HepG2 (cell line): ENCODE data around the gene C1R. TPM values are rescaled to one million over a fixed set of nuclear protein-coding genes. Genes with fewer than 3 reads are reported as not detected.

Experiments used
- AGO1 ChIP-seq: fragments of 200-400 bp; formaldehyde crosslinking; IDR thresholded peaks from 2 replicates; pipeline ENCODE4 v1.6.1; 2017; ENCODE audit warnings: mild to moderate bottlenecking, low read depth, low read length, moderate library complexity; ENCODE audit not compliant: poor library complexity, severe bottlenecking
- CBFB ChIP-seq: sonication (generic); formaldehyde crosslinking; IDR thresholded peaks from 2 replicates; pipeline ENCODE4 v1.4.0; 2020; ENCODE audit warnings: missing genetic modification reagents
- FOSL2 ChIP-seq: sonication (generic); formaldehyde crosslinking; IDR thresholded peaks from 2 replicates; pipeline ENCODE4 v1.4.0; 2020; ENCODE audit warnings: missing genetic modification reagents
- HNF4G ChIP-seq, 2 experiments: sonication (generic) in 1 of 2; formaldehyde crosslinking in 1 of 2; IDR thresholded peaks; 2 replicates each; pipeline versions ENCODE4 v1.4.0 to v1.6.1; 2011 to 2020; ENCODE audit warnings: borderline replicate concordance in 2 of 2, low read depth in 2 of 2, mild to moderate bottlenecking in 2 of 2, low read length in 1 of 2, missing genetic modification reagents in 1 of 2, moderate library complexity in 1 of 2
- KDM5B ChIP-seq: sonication (generic); formaldehyde crosslinking; IDR thresholded peaks from 2 replicates; pipeline ENCODE4 v1.4.0; 2020; ENCODE audit warnings: missing genetic modification reagents, mild to moderate bottlenecking, borderline replicate concordance
- STAG1 ChIP-seq: sonication (generic); formaldehyde crosslinking; IDR thresholded peaks from 2 replicates; pipeline ENCODE4 v1.4.0; 2020; ENCODE audit warnings: missing genetic modification reagents
- STAT5B ChIP-seq: sonication (generic); formaldehyde crosslinking; IDR thresholded peaks from 2 replicates; pipeline ENCODE4 v1.4.0; 2020; ENCODE audit warnings: missing genetic modification reagents
- ZKSCAN8 ChIP-seq: IDR thresholded peaks from 2 replicates; pipeline ENCODE4 v1.6.1; 2016; ENCODE audit warnings: borderline replicate concordance, missing genetic modification reagents, missing compliant biosample characterization
- ZNF350 ChIP-seq: sonication (generic); formaldehyde crosslinking; IDR thresholded peaks from 2 replicates; pipeline ENCODE4 v1.4.0; 2020; ENCODE audit warnings: mild to moderate bottlenecking, low read depth, missing genetic modification reagents, borderline replicate concordance
- ZNF543 ChIP-seq: sonication (generic); formaldehyde crosslinking; IDR thresholded peaks from 2 replicates; pipeline ENCODE4 v1.4.0; 2020; ENCODE audit warnings: mild to moderate bottlenecking, missing genetic modification reagents
- ZNF546 ChIP-seq: sonication (generic); formaldehyde crosslinking; conservative IDR thresholded peaks from 2 replicates; pipeline ENCODE4 v1.8.1; 2023; ENCODE audit warnings: mild to moderate bottlenecking, missing genetic modification reagents
- ZNF777 ChIP-seq: sonication (generic); formaldehyde crosslinking; IDR thresholded peaks from 2 replicates; pipeline ENCODE4 v1.4.0; 2020; ENCODE audit warnings: missing genetic modification reagents
- polyA plus RNA-seq, 8 experiments: library from polyadenylated mRNA; depleted of rRNA in 3 of 8; stranded (reverse) in 7 of 8; unstranded in 1 of 8; fragments of >200 nt; fragmentation: Illumina TruSeq in 4 of 8; extraction: Trizol in 4 of 8; gene quantifications; 2 replicates each; pipeline versions ENCODE4 v1.2.1 to v1.2.3, GENCODE V29; 2011 to 2016; ENCODE audit warnings: low read depth in 4 of 8, missing spikeins in 1 of 8, mixed read lengths in 1 of 8; ENCODE audit not compliant: insufficient read depth in 1 of 8
- total RNA-seq, 5 experiments: library from RNA; depleted of rRNA; stranded (reverse); fragments of >200 nt; fragmentation: Illumina TruSeq; extraction: Trizol; gene quantifications; 2 replicates each; pipeline ENCODE4 v1.2.3, GENCODE V29; 2016; ENCODE audit warnings: low read depth in 1 of 5
- TF ChIP-seq, protein P1 (sequence below): sonication (generic); formaldehyde crosslinking; IDR thresholded peaks from 2 replicates; pipeline ENCODE4 v1.4.0; 2020; ENCODE audit warnings: mild to moderate bottlenecking, missing genetic modification reagents
- TF ChIP-seq, protein P2 (sequence below): sonication (generic); formaldehyde crosslinking; IDR thresholded peaks from 2 replicates; pipeline ENCODE4 v1.8.0; 2023; ENCODE audit warnings: mild to moderate bottlenecking, missing genetic modification reagents
- TF ChIP-seq, protein P3 (sequence below): IDR thresholded peaks from 2 replicates; pipeline ENCODE4 v1.6.1; 2016; ENCODE audit warnings: low read depth, missing genetic modification reagents, missing compliant biosample characterization

C1R gene
- total and polyA plus RNA-seq, 2 of the 13 experiments (the other 11 are each of a cell fraction or from before 2014, with no cell fraction given), result 3.5 to 6.5 TPM

DNA sequence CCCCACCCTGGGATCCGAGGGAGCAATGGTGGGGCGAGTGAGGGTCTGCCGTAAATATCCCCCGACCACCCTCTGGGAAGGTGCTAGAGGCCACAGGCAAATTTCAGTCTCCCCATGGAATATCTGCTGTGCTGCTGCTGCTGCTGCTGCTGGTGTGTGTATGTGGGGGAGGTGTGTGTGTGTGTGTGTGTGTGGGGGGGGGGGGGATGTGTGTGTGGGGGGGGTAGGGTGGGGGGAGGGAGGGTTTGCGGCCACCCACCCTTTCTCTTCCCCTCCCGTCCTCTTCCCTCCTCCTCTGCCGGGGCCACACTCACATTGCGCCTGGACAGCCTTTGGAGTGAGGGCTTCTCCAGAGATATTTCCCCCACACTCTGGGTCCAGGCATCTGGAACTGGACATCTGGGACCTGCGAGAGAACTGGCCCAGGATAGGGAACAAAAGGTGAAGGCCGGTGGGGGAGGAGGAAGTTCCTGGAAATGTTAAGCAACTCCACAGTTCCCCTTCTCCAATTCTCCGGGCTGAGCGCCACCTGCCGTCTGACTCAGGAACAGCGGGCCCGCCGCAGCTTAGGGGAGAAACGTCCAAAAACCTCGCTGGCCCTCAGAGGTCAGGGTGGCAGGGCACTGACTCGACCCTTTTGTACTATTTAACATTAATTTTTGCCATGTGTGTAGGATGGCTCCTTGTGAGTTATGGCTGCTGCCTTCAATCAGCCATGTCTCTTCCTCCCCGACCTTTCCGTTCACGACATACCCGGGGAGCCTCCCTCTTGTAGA lies 16.7 kb upstream of the C1R start, which contains the start of gene C1RL (continued):
- TF ChIP-seq ZNF777 (CRISPR knock-in tag), result peak; percentile 22; the same call in 1 of the 2 replicates
- no peak; the same call in 1 of the 2 replicates for TF ChIP-seq KDM5B (CRISPR knock-in tag)
- TF ChIP-seq AGO1, result no peak
- TF ChIP-seq, protein P1, sequence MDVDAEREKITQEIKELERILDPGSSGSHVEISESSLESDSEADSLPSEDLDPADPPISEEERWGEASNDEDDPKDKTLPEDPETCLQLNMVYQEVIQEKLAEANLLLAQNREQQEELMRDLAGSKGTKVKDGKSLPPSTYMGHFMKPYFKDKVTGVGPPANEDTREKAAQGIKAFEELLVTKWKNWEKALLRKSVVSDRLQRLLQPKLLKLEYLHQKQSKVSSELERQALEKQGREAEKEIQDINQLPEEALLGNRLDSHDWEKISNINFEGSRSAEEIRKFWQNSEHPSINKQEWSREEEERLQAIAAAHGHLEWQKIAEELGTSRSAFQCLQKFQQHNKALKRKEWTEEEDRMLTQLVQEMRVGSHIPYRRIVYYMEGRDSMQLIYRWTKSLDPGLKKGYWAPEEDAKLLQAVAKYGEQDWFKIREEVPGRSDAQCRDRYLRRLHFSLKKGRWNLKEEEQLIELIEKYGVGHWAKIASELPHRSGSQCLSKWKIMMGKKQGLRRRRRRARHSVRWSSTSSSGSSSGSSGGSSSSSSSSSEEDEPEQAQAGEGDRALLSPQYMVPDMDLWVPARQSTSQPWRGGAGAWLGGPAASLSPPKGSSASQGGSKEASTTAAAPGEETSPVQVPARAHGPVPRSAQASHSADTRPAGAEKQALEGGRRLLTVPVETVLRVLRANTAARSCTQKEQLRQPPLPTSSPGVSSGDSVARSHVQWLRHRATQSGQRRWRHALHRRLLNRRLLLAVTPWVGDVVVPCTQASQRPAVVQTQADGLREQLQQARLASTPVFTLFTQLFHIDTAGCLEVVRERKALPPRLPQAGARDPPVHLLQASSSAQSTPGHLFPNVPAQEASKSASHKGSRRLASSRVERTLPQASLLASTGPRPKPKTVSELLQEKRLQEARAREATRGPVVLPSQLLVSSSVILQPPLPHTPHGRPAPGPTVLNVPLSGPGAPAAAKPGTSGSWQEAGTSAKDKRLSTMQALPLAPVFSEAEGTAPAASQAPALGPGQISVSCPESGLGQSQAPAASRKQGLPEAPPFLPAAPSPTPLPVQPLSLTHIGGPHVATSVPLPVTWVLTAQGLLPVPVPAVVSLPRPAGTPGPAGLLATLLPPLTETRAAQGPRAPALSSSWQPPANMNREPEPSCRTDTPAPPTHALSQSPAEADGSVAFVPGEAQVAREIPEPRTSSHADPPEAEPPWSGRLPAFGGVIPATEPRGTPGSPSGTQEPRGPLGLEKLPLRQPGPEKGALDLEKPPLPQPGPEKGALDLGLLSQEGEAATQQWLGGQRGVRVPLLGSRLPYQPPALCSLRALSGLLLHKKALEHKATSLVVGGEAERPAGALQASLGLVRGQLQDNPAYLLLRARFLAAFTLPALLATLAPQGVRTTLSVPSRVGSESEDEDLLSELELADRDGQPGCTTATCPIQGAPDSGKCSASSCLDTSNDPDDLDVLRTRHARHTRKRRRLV (CRISPR knock-in tag), result no peak
- TF ChIP-seq STAG1 (CRISPR knock-in tag), result peak; percentile 73
- TF ChIP-seq ZKSCAN8 (CRISPR knock-in tag), result no peak
- TF ChIP-seq CBFB (CRISPR knock-in tag), result no peak; the same call in 1 of the 2 replicates
- TF ChIP-seq ZNF543 (CRISPR knock-in tag), result no peak
- TF ChIP-seq, protein P2, sequence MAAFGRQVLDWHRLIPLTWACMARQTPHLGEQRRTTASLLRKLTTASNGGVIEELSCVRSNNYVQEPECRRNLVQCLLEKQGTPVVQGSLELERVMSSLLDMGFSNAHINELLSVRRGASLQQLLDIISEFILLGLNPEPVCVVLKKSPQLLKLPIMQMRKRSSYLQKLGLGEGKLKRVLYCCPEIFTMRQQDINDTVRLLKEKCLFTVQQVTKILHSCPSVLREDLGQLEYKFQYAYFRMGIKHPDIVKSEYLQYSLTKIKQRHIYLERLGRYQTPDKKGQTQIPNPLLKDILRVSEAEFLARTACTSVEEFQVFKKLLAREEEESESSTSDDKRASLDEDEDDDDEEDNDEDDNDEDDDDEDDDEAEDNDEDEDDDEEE, result no peak
- TF ChIP-seq HNF4G (IDR thresholded peaks at IDR 0.05; ENCODE audit: borderline replicate concordance, low read depth, low read length), result 0 out of 2 replicates have a peak, but pooled peaks have one; percentile 6
- peak; percentile 72; the same call in 1 of the 2 replicates for TF ChIP-seq HNF4G (CRISPR knock-in tag; IDR thresholded peaks at IDR 0.05; ENCODE audit: borderline replicate concordance, low read depth)
- 0 out of 2 replicates have a peak, but pooled peaks have one; percentile 27 for TF ChIP-seq ZNF350 (CRISPR knock-in tag)
- TF ChIP-seq, protein P3, sequence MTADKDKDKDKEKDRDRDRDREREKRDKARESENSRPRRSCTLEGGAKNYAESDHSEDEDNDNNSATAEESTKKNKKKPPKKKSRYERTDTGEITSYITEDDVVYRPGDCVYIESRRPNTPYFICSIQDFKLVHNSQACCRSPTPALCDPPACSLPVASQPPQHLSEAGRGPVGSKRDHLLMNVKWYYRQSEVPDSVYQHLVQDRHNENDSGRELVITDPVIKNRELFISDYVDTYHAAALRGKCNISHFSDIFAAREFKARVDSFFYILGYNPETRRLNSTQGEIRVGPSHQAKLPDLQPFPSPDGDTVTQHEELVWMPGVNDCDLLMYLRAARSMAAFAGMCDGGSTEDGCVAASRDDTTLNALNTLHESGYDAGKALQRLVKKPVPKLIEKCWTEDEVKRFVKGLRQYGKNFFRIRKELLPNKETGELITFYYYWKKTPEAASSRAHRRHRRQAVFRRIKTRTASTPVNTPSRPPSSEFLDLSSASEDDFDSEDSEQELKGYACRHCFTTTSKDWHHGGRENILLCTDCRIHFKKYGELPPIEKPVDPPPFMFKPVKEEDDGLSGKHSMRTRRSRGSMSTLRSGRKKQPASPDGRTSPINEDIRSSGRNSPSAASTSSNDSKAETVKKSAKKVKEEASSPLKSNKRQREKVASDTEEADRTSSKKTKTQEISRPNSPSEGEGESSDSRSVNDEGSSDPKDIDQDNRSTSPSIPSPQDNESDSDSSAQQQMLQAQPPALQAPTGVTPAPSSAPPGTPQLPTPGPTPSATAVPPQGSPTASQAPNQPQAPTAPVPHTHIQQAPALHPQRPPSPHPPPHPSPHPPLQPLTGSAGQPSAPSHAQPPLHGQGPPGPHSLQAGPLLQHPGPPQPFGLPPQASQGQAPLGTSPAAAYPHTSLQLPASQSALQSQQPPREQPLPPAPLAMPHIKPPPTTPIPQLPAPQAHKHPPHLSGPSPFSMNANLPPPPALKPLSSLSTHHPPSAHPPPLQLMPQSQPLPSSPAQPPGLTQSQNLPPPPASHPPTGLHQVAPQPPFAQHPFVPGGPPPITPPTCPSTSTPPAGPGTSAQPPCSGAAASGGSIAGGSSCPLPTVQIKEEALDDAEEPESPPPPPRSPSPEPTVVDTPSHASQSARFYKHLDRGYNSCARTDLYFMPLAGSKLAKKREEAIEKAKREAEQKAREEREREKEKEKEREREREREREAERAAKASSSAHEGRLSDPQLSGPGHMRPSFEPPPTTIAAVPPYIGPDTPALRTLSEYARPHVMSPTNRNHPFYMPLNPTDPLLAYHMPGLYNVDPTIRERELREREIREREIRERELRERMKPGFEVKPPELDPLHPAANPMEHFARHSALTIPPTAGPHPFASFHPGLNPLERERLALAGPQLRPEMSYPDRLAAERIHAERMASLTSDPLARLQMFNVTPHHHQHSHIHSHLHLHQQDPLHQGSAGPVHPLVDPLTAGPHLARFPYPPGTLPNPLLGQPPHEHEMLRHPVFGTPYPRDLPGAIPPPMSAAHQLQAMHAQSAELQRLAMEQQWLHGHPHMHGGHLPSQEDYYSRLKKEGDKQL (CRISPR knock-in tag), result no peak
- TF ChIP-seq FOSL2 (CRISPR knock-in tag), result no peak; the same call in 1 of the 2 replicates
- no peak for TF ChIP-seq STAT5B (CRISPR knock-in tag)
- TF ChIP-seq ZNF546 (CRISPR knock-in tag), result peak; percentile 50; the same call in 1 of the 2 replicates
